ENCODE results near the gene CNOT2.

DNA sequence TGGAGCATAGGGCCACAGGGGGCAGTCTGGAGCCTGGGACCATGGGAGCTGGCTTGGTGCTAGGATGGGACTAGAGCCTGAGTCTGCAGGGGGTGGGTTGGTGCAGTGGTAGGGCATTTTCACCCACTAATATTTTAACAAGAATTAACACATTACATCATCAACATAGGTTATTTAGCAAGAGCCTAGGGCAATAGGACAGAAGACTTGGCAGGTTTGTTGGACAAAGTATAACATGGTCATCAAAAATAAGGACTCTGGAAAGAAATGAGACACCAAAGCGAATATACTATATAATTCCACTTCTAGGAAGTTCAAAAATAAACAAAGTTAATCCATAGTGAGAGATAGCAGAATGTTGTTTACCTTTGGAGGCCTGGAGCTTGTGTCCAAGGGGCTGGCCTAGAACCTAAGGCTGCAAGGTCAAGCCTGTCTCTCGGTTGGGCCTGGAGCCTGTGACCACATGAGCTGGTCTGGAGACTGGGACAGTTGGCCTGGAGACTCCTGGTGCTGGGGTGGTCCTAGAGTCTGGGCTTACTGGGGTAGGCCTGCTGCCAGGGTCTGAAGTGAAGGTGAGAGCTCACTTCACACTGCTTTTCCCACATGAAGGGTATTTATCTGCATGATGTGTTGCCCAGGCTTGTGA is 28.1 kb upstream of the CNOT2 start:
- TF ChIP-seq, protein P1, sequence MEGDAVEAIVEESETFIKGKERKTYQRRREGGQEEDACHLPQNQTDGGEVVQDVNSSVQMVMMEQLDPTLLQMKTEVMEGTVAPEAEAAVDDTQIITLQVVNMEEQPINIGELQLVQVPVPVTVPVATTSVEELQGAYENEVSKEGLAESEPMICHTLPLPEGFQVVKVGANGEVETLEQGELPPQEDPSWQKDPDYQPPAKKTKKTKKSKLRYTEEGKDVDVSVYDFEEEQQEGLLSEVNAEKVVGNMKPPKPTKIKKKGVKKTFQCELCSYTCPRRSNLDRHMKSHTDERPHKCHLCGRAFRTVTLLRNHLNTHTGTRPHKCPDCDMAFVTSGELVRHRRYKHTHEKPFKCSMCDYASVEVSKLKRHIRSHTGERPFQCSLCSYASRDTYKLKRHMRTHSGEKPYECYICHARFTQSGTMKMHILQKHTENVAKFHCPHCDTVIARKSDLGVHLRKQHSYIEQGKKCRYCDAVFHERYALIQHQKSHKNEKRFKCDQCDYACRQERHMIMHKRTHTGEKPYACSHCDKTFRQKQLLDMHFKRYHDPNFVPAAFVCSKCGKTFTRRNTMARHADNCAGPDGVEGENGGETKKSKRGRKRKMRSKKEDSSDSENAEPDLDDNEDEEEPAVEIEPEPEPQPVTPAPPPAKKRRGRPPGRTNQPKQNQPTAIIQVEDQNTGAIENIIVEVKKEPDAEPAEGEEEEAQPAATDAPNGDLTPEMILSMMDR (IDR thresholded peaks at IDR 0.05), result no peak
- TF ChIP-seq POLR2AphosphoS5 (IDR thresholded peaks at IDR 0.05) (no peak), POLR2A (IDR thresholded peaks at IDR 0.05) (no peak), EP300 (IDR thresholded peaks at IDR 0.05) (no peak)

Measured in sigmoid colon (tissue), 4 donors.